ENCODE measurements around the gene KRTAP5-5. TPM values are rescaled to one million over a fixed set of nuclear protein-coding genes. Genes with fewer than 3 reads are reported as not detected.
"Not testable (repeated sequence)": the region's sequence is repeated elsewhere in the genome, so short reads cannot be mapped to it uniquely, and the experiment has no call there.

The KRTAP5-5 gene
- total and polyA plus RNA-seq, 2 donors (not counting 1 experiment from before 2014, with no cell fraction given) = not detected

- H3K27ac ChIP-seq (ENCODE audit: low read length in 2 of 2); POLR2A ChIA-PET; H3K4me3 Mint-ChIP-seq; CTCF ChIA-PET; H3K27me3 ChIP-seq (replicated peaks in 1 of 4; ENCODE audit: control extremely low read depth in 1 of 4, control insufficient read depth in 3 of 4, insufficient read depth in 4 of 4, low read length in 3 of 4); H3K4me3 ChIP-seq (ENCODE audit: control extremely low read depth in 1 of 5, extremely low read depth in 1 of 5, insufficient read depth in 1 of 5, low read depth in 2 of 5, low read length in 4 of 5); H3K27ac Mint-ChIP-seq; intact Hi-C loops (cut with micrococcal nuclease); H2AFZ ChIP-seq (ENCODE audit: insufficient read depth, low read depth, low read length, poor library complexity, severe bottlenecking); H3K36me3 ChIP-seq (replicated peaks in 1 of 2; ENCODE audit: control extremely low read depth in 1 of 2, control insufficient read depth in 1 of 2, extremely low read depth in 1 of 2, insufficient read depth in 2 of 2, low read length in 1 of 2); H3K9ac ChIP-seq (ENCODE audit: low read length); H3K9me3 ChIP-seq (ENCODE audit: control extremely low read depth in 1 of 3, control insufficient read depth in 2 of 3, insufficient read depth in 1 of 3, low read length in 2 of 3); DNase-seq; H3K4me2 ChIP-seq (replicated peaks; ENCODE audit: low read depth, low read length, poor library complexity, severe bottlenecking); H4K20me1 ChIP-seq (ENCODE audit: control insufficient read depth, insufficient read depth, low read length, poor library complexity, severe bottlenecking); H3K79me2 ChIP-seq (ENCODE audit: control insufficient read depth, insufficient read depth, low read length); H3K4me1 Mint-ChIP-seq; ATAC-seq (ENCODE audit: low read depth); H3K9me3 Mint-ChIP-seq (ENCODE audit: insufficient read depth): not testable (repeated sequence)
- H3K27me3 Mint-ChIP-seq = peaks cover 15% of the 10 kb centered on the region
- H3K4me1 ChIP-seq (ENCODE audit: control insufficient read depth in 2 of 2, insufficient read depth in 2 of 2, low read length in 2 of 2) = peaks cover 0 to 15% of the 10 kb centered on the region in 2 donors
- WGBS (ENCODE audit: insufficient coverage) = 63% methylated on average over 3 of the region's 5 CpGs
Observed at GRCh38 chr11:1607901-1608300, 21.7 kb upstream of the KRTAP5-5 start.

- DNase-seq (no peak), ATAC-seq (ENCODE audit: low read depth) (no peak)
- Mint-ChIP-seq H3K4me3 (no peak within 1 kb of the TSS), H3K9me3 (ENCODE audit: insufficient read depth) (no peaks in the 10 kb centered on the region), H3K4me1 (peaks cover 9% of the 10 kb centered on the region), H3K27ac (no peak within 1 kb of the TSS), H3K27me3 (peaks cover 14% of the 10 kb centered on the region)
- Histone ChIP-seq H4K20me1 (ENCODE audit: control insufficient read depth, insufficient read depth, low read length, poor library complexity, severe bottlenecking) (no peaks in the 10 kb centered on the region), H2AFZ (ENCODE audit: insufficient read depth, low read depth, low read length, poor library complexity, severe bottlenecking) (no peak within 1 kb of the TSS), H3K4me1 (ENCODE audit: control insufficient read depth in 2 of 2, insufficient read depth in 2 of 2, low read length in 2 of 2) (peaks cover 0 to 15% of the 10 kb centered on the region in 2 donors), H3K4me3 (ENCODE audit: control extremely low read depth in 1 of 5, extremely low read depth in 1 of 5, insufficient read depth in 1 of 5, low read depth in 2 of 5, low read length in 4 of 5) (no peak within 1 kb of the TSS), H3K9ac (ENCODE audit: low read length) (no peak within 1 kb of the TSS), H3K27ac (ENCODE audit: low read length in 2 of 2) (no peak within 1 kb of the TSS), H3K4me2 (replicated peaks; ENCODE audit: low read depth, low read length, poor library complexity, severe bottlenecking) (no peak within 1 kb of the TSS), H3K9me3 (ENCODE audit: control extremely low read depth in 1 of 3, control insufficient read depth in 2 of 3, insufficient read depth in 1 of 3, low read length in 2 of 3) (peaks cover 0 to 3% (median 0%) of the 10 kb centered on the region in 3 donors), H3K36me3 (replicated peaks in 1 of 2; ENCODE audit: control extremely low read depth in 1 of 2, control insufficient read depth in 1 of 2, extremely low read depth in 1 of 2, insufficient read depth in 2 of 2, low read length in 1 of 2) (no peaks in the 10 kb centered on the region), H3K27me3 (replicated peaks in 1 of 4; ENCODE audit: control extremely low read depth in 1 of 4, control insufficient read depth in 3 of 4, insufficient read depth in 4 of 4, low read length in 3 of 4) (peaks cover 0 to 3% (median 0%) of the 10 kb centered on the region in 4 experiments), H3K79me2 (ENCODE audit: control insufficient read depth, insufficient read depth, low read length) (no peaks in the 10 kb centered on the region)
- no peak for TF ChIP-seq EZH2 (IDR thresholded peaks at IDR 0.05; ENCODE audit: borderline replicate concordance, insufficient read depth, low read depth, low read length, poor library complexity, severe bottlenecking)
- no peak for TF ChIP-seq CTCF (IDR thresholded peaks at IDR 0.05)
- WGBS (ENCODE audit: insufficient coverage) = no CpG with 5 or more reads among the region's 4 CpGs
- CTCF ChIA-PET = no interaction called here
- intact Hi-C loops (cut with micrococcal nuclease) = no loop called here
- POLR2A ChIA-PET = no interaction called here
Observed at GRCh38 chr11:1608363-1608762, 21.2 kb upstream of the KRTAP5-5 start, which contains the start of gene KRTAP5-3. Gene KRTAP5-3 (minus strand): TSS chr11:1608463. CDS start chr11:1608385, 78 bp downstream.

Measured in B cell (primary cell).